Measurements from ENCODE around the gene NEB. TPM values are rescaled to one million over a fixed set of nuclear protein-coding genes. Genes with fewer than 3 reads are reported as not detected.
"Not testable (repeated sequence)": the region's sequence is repeated elsewhere in the genome, so short reads cannot be mapped to it uniquely, and the experiment has no call there.

The NEB gene
- total RNA-seq, 1 donor from 2014 or later = 0.27 TPM

DNA sequence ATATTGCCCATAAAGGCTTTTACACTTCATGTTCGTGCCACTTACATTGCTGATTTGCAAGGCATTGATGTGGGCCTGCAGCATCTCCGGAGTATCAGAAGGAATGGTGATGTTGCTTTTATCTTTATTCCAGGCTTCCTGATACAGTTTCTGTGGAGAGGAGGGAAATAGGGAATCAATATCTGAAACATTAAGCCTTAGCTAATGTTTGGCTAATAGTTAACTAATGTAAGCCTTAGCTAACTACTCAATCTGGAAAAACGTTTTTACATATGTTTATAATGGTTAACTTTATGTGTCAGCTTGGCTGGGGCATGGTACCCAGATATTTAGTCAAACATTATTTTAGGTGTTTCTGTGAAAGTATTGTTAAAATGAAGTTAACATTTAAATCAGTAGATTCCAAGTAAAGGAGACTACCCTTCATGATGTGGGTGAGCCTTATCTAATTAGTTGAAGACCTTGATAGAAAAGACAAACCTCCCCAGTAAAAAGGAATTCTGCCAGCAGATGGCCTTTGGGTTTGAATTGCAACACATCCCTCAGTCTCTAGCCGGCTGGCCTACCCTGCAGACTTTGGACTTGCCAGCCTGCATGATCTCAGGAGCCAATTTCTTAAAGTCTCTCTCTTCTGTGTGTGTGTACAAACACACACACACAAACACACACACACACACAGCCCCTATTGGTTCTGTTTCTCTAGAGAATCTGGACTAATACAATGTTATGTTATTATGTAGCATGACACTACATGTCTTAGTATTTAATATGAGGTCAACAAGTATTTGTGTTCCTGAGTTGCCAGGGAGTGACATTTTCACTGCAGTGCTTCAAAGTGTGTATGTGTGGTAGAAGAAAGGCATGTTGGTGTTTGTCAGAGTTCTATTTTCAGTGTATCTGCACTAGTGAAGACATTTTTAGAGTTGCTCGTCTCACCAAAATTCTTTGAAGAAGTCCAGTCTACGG, 126.5 kb downstream of the NEB start:
- H3K27ac Mint-ChIP-seq; H3K27me3 Mint-ChIP-seq (ENCODE audit: low read depth); H3K36me3 Mint-ChIP-seq (ENCODE audit: low read depth); intact Hi-C loops (cut with micrococcal nuclease); H3K4me1 Mint-ChIP-seq (ENCODE audit: low read depth); H3K9me3 Mint-ChIP-seq; DNase-seq (ENCODE audit: low spot score); H3K4me3 Mint-ChIP-seq (ENCODE audit: low read depth): not testable (repeated sequence)

DNA sequence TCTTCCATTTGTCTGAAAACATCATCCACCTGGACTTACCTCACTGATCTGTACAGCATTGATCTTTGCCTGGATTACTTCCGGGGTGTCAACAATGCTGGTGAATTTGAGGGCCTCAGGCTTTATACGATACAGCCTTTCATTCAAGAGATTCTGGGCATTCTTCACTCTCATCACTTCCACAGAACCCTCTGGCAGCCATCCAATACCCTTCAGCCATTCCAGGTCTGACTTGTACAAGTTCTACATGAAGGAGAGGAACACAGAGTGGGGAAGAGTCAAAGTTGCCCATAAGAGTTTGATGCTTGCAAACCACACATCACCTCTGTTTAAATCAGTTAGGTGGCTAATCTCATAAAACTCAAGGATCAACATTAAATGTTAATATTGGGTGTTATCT, 130.7 kb downstream of the NEB start:
- H3K27ac Mint-ChIP-seq; intact Hi-C loops (cut with micrococcal nuclease); DNase-seq (ENCODE audit: low spot score); H3K9me3 Mint-ChIP-seq; H3K36me3 Mint-ChIP-seq (ENCODE audit: low read depth); H3K4me1 Mint-ChIP-seq (ENCODE audit: low read depth); H3K4me3 Mint-ChIP-seq (ENCODE audit: low read depth); H3K27me3 Mint-ChIP-seq (ENCODE audit: low read depth): not testable (repeated sequence)

DNA sequence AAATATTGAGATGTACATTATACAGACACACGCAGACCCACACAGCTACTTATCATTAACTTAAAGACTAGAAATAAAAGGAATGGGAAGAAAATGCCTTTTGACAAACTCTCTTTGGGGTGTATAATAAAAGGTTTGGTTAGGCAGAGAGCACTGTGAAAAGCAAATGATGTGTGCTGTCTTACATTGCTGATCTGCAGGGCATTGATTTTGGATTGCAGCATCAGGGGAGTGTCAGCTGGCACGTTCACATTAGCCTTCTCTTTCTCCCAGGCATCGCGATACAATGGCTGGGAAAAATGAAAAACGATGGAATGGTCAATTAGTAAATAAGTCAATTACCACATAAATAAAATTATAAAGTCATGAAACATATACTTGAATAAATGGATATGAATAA, 131.9 kb downstream of the NEB start:
- DNase-seq (ENCODE audit: low spot score); H3K4me1 Mint-ChIP-seq (ENCODE audit: low read depth); H3K27me3 Mint-ChIP-seq (ENCODE audit: low read depth); H3K36me3 Mint-ChIP-seq (ENCODE audit: low read depth); H3K4me3 Mint-ChIP-seq (ENCODE audit: low read depth); H3K9me3 Mint-ChIP-seq; intact Hi-C loops (cut with micrococcal nuclease); H3K27ac Mint-ChIP-seq: not testable (repeated sequence)

DNA sequence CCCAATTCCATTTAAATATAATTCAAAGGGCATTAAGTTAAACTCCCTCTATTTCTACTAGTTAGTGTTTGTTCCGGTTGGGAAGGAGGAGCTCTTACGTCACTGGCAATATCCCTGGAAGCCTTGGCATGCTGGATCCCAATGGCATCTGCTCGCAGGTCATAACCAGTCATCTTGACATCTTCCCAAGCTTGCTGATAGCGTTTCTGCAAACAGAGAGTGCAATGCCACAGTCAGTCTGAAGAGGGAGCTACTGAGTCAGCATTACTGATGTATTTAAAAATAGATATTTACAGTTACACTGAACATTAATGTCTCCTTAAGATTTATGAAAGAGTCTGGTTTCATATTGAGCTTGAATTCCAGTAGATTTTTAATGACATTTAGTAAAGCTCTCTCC, 132.5 kb downstream of the NEB start:
- H3K36me3 Mint-ChIP-seq (ENCODE audit: low read depth); H3K27me3 Mint-ChIP-seq (ENCODE audit: low read depth); H3K4me3 Mint-ChIP-seq (ENCODE audit: low read depth); H3K9me3 Mint-ChIP-seq; intact Hi-C loops (cut with micrococcal nuclease); H3K4me1 Mint-ChIP-seq (ENCODE audit: low read depth); H3K27ac Mint-ChIP-seq; DNase-seq (ENCODE audit: low spot score): not testable (repeated sequence)

DNA sequence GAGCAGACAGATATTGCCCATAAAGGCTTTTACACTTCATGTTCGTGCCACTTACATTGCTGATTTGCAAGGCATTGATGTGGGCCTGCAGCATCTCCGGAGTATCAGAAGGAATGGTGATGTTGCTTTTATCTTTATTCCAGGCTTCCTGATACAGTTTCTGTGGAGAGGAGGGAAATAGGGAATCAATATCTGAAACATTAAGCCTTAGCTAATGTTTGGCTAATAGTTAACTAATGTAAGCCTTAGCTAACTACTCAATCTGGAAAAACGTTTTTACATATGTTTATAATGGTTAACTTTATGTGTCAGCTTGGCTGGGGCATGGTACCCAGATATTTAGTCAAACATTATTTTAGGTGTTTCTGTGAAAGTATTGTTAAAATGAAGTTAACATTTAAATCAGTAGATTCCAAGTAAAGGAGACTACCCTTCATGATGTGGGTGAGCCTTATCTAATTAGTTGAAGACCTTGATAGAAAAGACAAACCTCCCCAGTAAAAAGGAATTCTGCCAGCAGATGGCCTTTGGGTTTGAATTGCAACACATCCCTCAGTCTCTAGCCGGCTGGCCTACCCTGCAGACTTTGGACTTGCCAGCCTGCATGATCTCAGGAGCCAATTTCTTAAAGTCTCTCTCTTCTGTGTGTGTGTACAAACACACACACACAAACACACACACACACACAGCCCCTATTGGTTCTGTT, 137.2 kb downstream of the NEB start:
- H3K36me3 Mint-ChIP-seq (ENCODE audit: low read depth); intact Hi-C loops (cut with micrococcal nuclease); H3K9me3 Mint-ChIP-seq: not testable (repeated sequence)

DNA sequence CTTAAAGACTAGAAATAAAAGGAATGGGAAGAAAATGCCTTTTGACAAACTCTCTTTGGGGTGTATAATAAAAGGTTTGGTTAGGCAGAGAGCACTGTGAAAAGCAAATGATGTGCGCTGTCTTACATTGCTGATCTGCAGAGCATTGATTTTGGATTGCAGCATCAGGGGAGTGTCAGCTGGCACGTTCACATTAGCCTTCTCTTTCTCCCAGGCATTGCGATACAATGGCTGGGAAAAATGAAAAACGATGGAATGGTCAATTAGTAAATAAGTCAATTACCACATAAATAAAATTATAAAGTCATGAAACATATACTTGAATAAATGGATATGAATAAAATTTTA, 142.4 kb downstream of the NEB start:
- intact Hi-C loops (cut with micrococcal nuclease); H3K27me3 Mint-ChIP-seq (ENCODE audit: low read depth); H3K9me3 Mint-ChIP-seq; H3K36me3 Mint-ChIP-seq (ENCODE audit: low read depth); H3K4me3 Mint-ChIP-seq (ENCODE audit: low read depth); H3K27ac Mint-ChIP-seq; DNase-seq (ENCODE audit: low spot score); H3K4me1 Mint-ChIP-seq (ENCODE audit: low read depth): not testable (repeated sequence)

More for the DNA sequence above, 137.2 kb downstream of the NEB start:
- H3K27ac Mint-ChIP-seq; H3K4me1 Mint-ChIP-seq (ENCODE audit: low read depth); DNase-seq (ENCODE audit: low spot score); H3K27me3 Mint-ChIP-seq (ENCODE audit: low read depth); H3K4me3 Mint-ChIP-seq (ENCODE audit: low read depth): not testable (repeated sequence)

DNA sequence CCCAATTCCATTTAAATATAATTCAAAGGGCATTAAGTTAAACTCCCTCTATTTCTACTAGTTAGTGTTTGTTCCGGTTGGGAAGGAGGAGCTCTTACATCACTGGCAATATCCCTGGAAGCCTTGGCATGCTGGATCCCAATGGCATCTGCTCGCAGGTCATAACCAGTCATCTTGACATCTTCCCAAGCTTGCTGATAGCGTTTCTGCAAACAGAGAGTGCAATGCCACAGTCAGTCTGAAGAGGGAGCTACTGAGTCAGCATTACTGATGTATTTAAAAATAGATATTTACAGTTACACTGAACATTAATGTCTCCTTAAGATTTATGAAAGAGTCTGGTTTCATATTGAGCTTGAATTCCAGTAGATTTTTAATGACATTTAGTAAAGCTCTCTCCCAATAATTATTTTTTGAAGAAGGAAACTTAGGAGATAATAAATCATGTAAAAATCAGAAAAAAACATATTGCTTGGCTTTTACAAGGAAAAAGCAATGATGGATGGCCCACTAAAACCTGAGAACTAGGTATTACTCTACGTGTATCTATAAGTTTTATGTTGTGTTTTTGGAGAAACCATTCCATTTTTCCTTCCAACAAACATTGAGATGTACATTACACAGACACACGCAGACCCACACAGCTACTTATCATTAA, 142.9 kb downstream of the NEB start:
- H3K27ac Mint-ChIP-seq; H3K36me3 Mint-ChIP-seq (ENCODE audit: low read depth); H3K4me3 Mint-ChIP-seq (ENCODE audit: low read depth); DNase-seq (ENCODE audit: low spot score); H3K4me1 Mint-ChIP-seq (ENCODE audit: low read depth); intact Hi-C loops (cut with micrococcal nuclease); H3K9me3 Mint-ChIP-seq; H3K27me3 Mint-ChIP-seq (ENCODE audit: low read depth): not testable (repeated sequence)

DNA sequence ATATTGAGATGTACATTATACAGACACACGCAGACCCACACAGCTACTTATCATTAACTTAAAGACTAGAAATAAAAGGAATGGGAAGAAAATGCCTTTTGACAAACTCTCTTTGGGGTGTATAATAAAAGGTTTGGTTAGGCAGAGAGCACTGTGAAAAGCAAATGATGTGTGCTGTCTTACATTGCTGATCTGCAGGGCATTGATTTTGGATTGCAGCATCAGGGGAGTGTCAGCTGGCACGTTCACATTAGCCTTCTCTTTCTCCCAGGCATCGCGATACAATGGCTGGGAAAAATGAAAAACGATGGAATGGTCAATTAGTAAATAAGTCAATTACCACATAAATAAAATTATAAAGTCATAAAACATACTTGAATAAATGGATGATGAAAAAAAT, 153.0 kb downstream of the NEB start:
- intact Hi-C loops (cut with micrococcal nuclease); H3K4me1 Mint-ChIP-seq (ENCODE audit: low read depth); DNase-seq (ENCODE audit: low spot score); H3K36me3 Mint-ChIP-seq (ENCODE audit: low read depth); H3K4me3 Mint-ChIP-seq (ENCODE audit: low read depth); H3K9me3 Mint-ChIP-seq; H3K27me3 Mint-ChIP-seq (ENCODE audit: low read depth); H3K27ac Mint-ChIP-seq: not testable (repeated sequence)

DNA sequence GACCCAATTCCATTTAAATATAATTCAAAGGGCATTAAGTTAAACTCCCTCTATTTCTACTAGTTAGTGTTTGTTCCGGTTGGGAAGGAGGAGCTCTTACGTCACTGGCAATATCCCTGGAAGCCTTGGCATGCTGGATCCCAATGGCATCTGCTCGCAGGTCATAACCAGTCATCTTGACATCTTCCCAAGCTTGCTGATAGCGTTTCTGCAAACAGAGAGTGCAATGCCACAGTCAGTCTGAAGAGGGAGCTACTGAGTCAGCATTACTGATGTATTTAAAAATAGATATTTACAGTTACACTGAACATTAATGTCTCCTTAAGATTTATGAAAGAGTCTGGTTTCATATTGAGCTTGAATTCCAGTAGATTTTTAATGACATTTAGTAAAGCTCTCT, 153.6 kb downstream of the NEB start:
- intact Hi-C loops (cut with micrococcal nuclease); H3K9me3 Mint-ChIP-seq; H3K27me3 Mint-ChIP-seq (ENCODE audit: low read depth); H3K4me1 Mint-ChIP-seq (ENCODE audit: low read depth); H3K4me3 Mint-ChIP-seq (ENCODE audit: low read depth); H3K36me3 Mint-ChIP-seq (ENCODE audit: low read depth); H3K27ac Mint-ChIP-seq; DNase-seq (ENCODE audit: low spot score): not testable (repeated sequence)

DNA sequence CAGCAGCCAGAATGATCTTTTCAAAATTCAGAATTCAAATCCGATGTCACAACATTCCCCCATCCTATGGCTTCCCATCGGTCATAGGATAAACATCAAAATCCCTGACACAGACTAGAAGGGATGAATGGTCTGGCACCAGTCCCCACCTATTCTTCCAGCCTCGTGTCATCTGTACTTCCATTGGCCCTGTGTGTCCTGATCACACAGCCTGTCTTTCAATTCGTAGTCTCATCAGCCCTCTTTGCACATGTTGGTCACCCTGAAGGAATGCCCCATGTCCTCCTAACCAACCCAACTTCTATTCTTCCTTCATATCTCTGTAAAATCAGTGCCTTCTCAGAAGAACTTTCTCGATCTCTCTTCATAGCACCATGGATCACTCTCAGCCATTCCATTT, 157.2 kb downstream of the NEB start:
- Mint-ChIP-seq H3K4me1 (ENCODE audit: low read depth) (no peaks in the 10 kb centered on the region), H3K9me3 (no peaks in the 10 kb centered on the region), H3K4me3 (ENCODE audit: low read depth) (no peak overlapping the region), H3K36me3 (ENCODE audit: low read depth) (no peaks in the 10 kb centered on the region), H3K27me3 (ENCODE audit: low read depth) (no peaks in the 10 kb centered on the region), H3K27ac (no peak overlapping the region)
- no peak for DNase-seq (ENCODE audit: low spot score)
- intact Hi-C loops (cut with micrococcal nuclease) = no loop called here

DNA sequence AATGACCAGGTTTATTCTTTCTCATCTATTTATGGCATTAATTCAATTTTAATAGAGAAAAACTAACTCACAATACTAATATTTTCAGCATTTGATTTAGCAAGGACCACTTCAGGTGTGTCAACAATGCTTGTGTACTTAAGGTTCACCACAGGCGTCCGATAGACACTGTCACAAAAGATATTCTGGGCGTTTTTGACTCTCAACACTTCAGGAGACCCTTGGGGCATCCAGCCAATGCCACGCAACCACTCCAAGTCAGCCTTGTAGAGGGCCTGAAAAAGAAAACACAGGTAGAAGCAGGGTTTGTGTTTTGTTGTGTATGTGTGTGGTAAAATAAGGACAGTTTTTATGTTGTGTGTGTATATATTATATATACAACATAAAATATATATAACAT, 158.2 kb downstream of the NEB start:
- no peak for DNase-seq (ENCODE audit: low spot score)
- H3K27me3 Mint-ChIP-seq (ENCODE audit: low read depth) = no peaks in the 10 kb centered on the region

DNA sequence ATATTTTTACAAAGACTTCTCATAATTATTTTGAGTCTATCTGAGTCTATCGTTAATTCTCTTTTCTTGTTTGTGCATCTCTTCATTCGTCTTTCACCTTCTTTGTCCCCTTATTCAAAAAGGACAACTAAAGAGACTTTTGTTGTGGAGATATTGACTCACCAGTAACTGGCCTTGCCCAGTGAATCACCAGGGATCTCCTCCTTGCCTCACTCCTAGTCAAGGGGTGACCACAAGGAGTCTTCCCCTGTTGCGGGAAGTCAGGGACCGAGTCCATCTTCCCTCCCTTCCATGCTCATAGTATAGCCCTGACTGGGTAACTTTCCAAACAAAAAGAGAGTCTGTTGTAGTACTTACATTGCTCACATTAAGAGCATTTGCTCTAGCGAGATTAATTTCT, 158.9 kb downstream of the NEB start:
- intact Hi-C loops (cut with micrococcal nuclease) = no loop called here
- Mint-ChIP-seq H3K9me3 (no peaks in the 10 kb centered on the region), H3K4me1 (ENCODE audit: low read depth) (no peaks in the 10 kb centered on the region), H3K4me3 (ENCODE audit: low read depth) (no peak overlapping the region), H3K36me3 (ENCODE audit: low read depth) (no peaks in the 10 kb centered on the region), H3K27me3 (ENCODE audit: low read depth) (no peaks in the 10 kb centered on the region), H3K27ac (no peak overlapping the region)
- DNase-seq (ENCODE audit: low spot score) = no peak

More for the DNA sequence above, 158.2 kb downstream of the NEB start:
- H3K9me3 Mint-ChIP-seq = no peaks in the 10 kb centered on the region
- H3K36me3 Mint-ChIP-seq (ENCODE audit: low read depth) = no peaks in the 10 kb centered on the region
- H3K27ac Mint-ChIP-seq = no peak overlapping the region
- H3K4me1 Mint-ChIP-seq (ENCODE audit: low read depth) = no peaks in the 10 kb centered on the region
- intact Hi-C loops (cut with micrococcal nuclease) = no loop called here
- H3K4me3 Mint-ChIP-seq (ENCODE audit: low read depth) = no peak overlapping the region

DNA sequence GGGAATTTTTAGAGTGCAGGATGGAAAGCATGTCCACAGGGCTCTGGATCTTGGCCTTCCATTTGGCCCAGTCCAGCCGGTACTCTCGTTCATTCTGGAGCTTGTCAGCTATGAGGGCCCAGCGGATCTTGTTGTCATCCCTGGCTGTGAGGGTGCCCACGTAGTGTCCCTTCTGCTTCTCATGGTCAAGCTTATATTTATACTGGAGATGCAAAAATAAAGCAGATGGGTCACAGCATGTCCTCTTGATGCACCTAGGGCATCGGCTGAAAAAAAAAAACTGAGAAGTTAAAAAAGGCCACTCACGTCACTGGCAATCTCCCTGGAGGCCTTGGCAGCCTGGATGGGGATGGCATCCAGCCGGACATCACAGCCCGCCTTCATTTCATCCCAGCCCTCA, 164.1 kb downstream of the NEB start:
- H3K4me1 Mint-ChIP-seq (ENCODE audit: low read depth) = no peaks in the 10 kb centered on the region
- no peaks in the 10 kb centered on the region for H3K9me3 Mint-ChIP-seq
- no peaks in the 10 kb centered on the region for H3K36me3 Mint-ChIP-seq (ENCODE audit: low read depth)
- H3K27me3 Mint-ChIP-seq (ENCODE audit: low read depth) = peaks cover 2% of the 10 kb centered on the region
- no peak overlapping the region for H3K27ac Mint-ChIP-seq
- DNase-seq (ENCODE audit: low spot score) = no peak
- intact Hi-C loops (cut with micrococcal nuclease) = no loop called here
- no peak overlapping the region for H3K4me3 Mint-ChIP-seq (ENCODE audit: low read depth)

Measured in activated T-helper 2 cell treated with anti-CD3 and anti-CD28 coated beads, Interferon-gamma antibody, Interleukin-2, Interleukin-4, amounts not matched to agents 10 μg/mL and 5 μg/mL and 100 μg/mL, durations not matched to agents 14 hours and 24 hours and 36 hours (primary cell).